B cell (primary cell): ENCODE data around the gene OR6C2. TPM values are rescaled to one million over a fixed set of nuclear protein-coding genes. Genes with fewer than 3 reads are reported as not detected.

Experiments used
- ATAC-seq: fragments of 200-7000 bp; cut with Tn5 transposase; one replicate; pipeline ENCODE4 v1.10.0; 2021; ENCODE audit warnings: low read depth, mild to moderate bottlenecking, moderate number of reproducible peaks, moderate library complexity
- CTCF ChIA-PET: fragments of 350-600 bp; sonication (Branson Sonifier 250); formaldehyde crosslinking; loops from one replicate; lab custom pipeline; 2021; ENCODE audit warnings: antibody characterized with exemption, inconsistent platforms; lab: Charles Lee
- POLR2A ChIA-PET: fragments of 350-600 bp; sonication (Branson Sonifier 250); formaldehyde crosslinking; loops from one replicate; lab custom pipeline; 2021; ENCODE audit warnings: antibody characterized with exemption; lab: Charles Lee
- DNase-seq: peaks from one replicate; pipeline ENCODE4 v3.0.0; 2013
- H2AFZ ChIP-seq: 2 replicates; pipeline ENCODE4 v1.6.1; 2012; ENCODE audit warnings: mild to moderate bottlenecking, low read depth, low read length; ENCODE audit not compliant: insufficient read depth, poor library complexity, severe bottlenecking
- H3K27ac ChIP-seq, 2 donors: 1 replicate in 1 of 2; 2 replicates in 1 of 2; pipeline ENCODE4 v1.5.1; 2012 to 2013; ENCODE audit warnings: low read length in 2 of 2, mild to moderate bottlenecking in 2 of 2, moderate library complexity in 1 of 2
- H3K27me3 ChIP-seq, 4 experiments: fragments of 200-600 bp in 1 of 4; sonication (generic) in 1 of 4; replicated peaks in 1 of 4; 1 replicate in 2 of 4; 2 replicates in 2 of 4; pipeline versions ENCODE4 v1.6.1 to v1.7.0; 2013 to 2016; ENCODE audit warnings: low read length in 3 of 4, mild to moderate bottlenecking in 2 of 4, mixed read lengths in 1 of 4, moderate library complexity in 1 of 4; ENCODE audit not compliant: insufficient read depth in 4 of 4, control insufficient read depth in 3 of 4; ENCODE audit errors: control extremely low read depth in 1 of 4
- H3K36me3 ChIP-seq, 2 experiments: replicated peaks in 1 of 2; 1 replicate in 1 of 2; 2 replicates in 1 of 2; pipeline versions ENCODE4 v1.6.1 to v1.7.1; 2013; ENCODE audit warnings: low read length in 1 of 2; ENCODE audit not compliant: insufficient read depth in 2 of 2, control insufficient read depth in 1 of 2; ENCODE audit errors: control extremely low read depth in 1 of 2, extremely low read depth in 1 of 2
- H3K4me1 ChIP-seq, 2 donors: fragments of 200-600 bp in 1 of 2; sonication (generic) in 1 of 2; 1 replicate in 1 of 2; 2 replicates in 1 of 2; pipeline versions ENCODE4 v1.5.1 to v1.6.1; 2013 to 2017; ENCODE audit warnings: low read length in 2 of 2; ENCODE audit not compliant: control insufficient read depth in 2 of 2, insufficient read depth in 2 of 2
- H3K4me2 ChIP-seq: replicated peaks from 2 replicates; pipeline ENCODE3; 2012; ENCODE audit warnings: mild to moderate bottlenecking, low read depth, low read length; ENCODE audit not compliant: poor library complexity, severe bottlenecking
- H3K4me3 ChIP-seq, 5 experiments: fragments of 200-600 bp in 1 of 5; sonication (generic) in 1 of 5; 1 replicate in 3 of 5; 2 replicates in 2 of 5; pipeline versions ENCODE4 v1.5.1 to v1.7.0; 2011 to 2016; ENCODE audit warnings: low read length in 4 of 5, mild to moderate bottlenecking in 4 of 5, low read depth in 2 of 5, control low read depth in 1 of 5, moderate library complexity in 1 of 5; ENCODE audit not compliant: insufficient read depth in 1 of 5; ENCODE audit errors: control extremely low read depth in 1 of 5, extremely low read depth in 1 of 5
- H3K79me2 ChIP-seq: fragments of 200-600 bp; sonication (generic); one replicate; pipeline ENCODE4 v1.6.0; 2016; ENCODE audit warnings: low read length; ENCODE audit not compliant: control insufficient read depth, insufficient read depth
- H3K9ac ChIP-seq: fragments of 200-600 bp; sonication (generic); 2 replicates; pipeline ENCODE4 v1.6.1; 2017; ENCODE audit warnings: mild to moderate bottlenecking, low read length, moderate library complexity
- H3K9me3 ChIP-seq, 3 donors: one replicate each; pipeline versions ENCODE4 v1.6.1 to v1.7.1; 2013; ENCODE audit warnings: low read length in 2 of 3; ENCODE audit not compliant: control insufficient read depth in 2 of 3, insufficient read depth in 1 of 3; ENCODE audit errors: control extremely low read depth in 1 of 3
- H4K20me1 ChIP-seq: 2 replicates; pipeline ENCODE4 v1.6.0; 2012; ENCODE audit warnings: mild to moderate bottlenecking, low read length; ENCODE audit not compliant: insufficient read depth, control insufficient read depth, poor library complexity, severe bottlenecking
- H3K27ac Mint-ChIP-seq: one replicate; pipeline ENCODE4 v1.8.0; 2021; ENCODE audit warnings: mixed read lengths
- H3K27me3 Mint-ChIP-seq: one replicate; pipeline ENCODE4 v1.8.0; 2021; ENCODE audit warnings: mixed read lengths
- H3K4me1 Mint-ChIP-seq: one replicate; pipeline ENCODE4 v1.8.0; 2021; ENCODE audit warnings: mixed read lengths
- H3K4me3 Mint-ChIP-seq: one replicate; pipeline ENCODE4 v1.8.0; 2021; ENCODE audit warnings: mixed read lengths
- H3K9me3 Mint-ChIP-seq: one replicate; pipeline ENCODE4 v1.8.0; 2022; ENCODE audit warnings: mixed read lengths; ENCODE audit not compliant: insufficient read depth
- CTCF ChIP-seq: fragments of 200-600 bp; IDR thresholded peaks from one replicate; pipeline ENCODE4 v1.8.0; 2022; ENCODE audit warnings: antibody characterized with exemption, mild to moderate bottlenecking
- EZH2 ChIP-seq: IDR thresholded peaks from 2 replicates; pipeline ENCODE4 v1.6.1; 2012; ENCODE audit warnings: borderline replicate concordance, low read depth, mild to moderate bottlenecking, moderate library complexity, low read length; ENCODE audit not compliant: insufficient read depth, poor library complexity, severe bottlenecking
- WGBS: methylation state at CpG from one replicate; pipeline ENCODE4 v1.1.5; 2013; ENCODE audit warnings: missing lambda C conversion rate; ENCODE audit not compliant: insufficient coverage; 5-methylcytosine and 5-hydroxymethylcytosine counted together
- intact Hi-C: fragments of 100-400 bp; cut with micrococcal nuclease; formaldehyde crosslinking; loops from one replicate; pipeline ENCODE4 v1.10.0; 2022
- polyA plus RNA-seq: library from polyadenylated mRNA; depleted of rRNA; stranded (reverse); fragments of >200 nt; gene quantifications from 2 replicates; pipeline ENCODE4 v1.2.3, GENCODE V29; 2012
- total RNA-seq, 2 donors: library from RNA; stranded (reverse); fragments of 120-200 nt in 1 of 2; gene quantifications; 1 replicate in 1 of 2; 2 replicates in 1 of 2; pipeline versions ENCODE4 v1.2.3 to v1.2.4, GENCODE V29; 2013 to 2022

OR6C2 gene
- total and polyA plus RNA-seq, 2 donors (not counting 1 experiment from before 2014, with no cell fraction given): not detected

- no peaks in the 10 kb centered on the region for H3K4me1 ChIP-seq
- H3K27me3 ChIP-seq: peaks cover 0 to 16% (median 5%) of the 10 kb centered on the region in 4 experiments
- no peak overlapping the region for H3K4me2 ChIP-seq
- no peak overlapping the region for H3K27ac Mint-ChIP-seq
- no peak for DNase-seq
- H4K20me1 ChIP-seq: no peaks in the 10 kb centered on the region
- H3K9ac ChIP-seq: no peak overlapping the region
- ChIA-PET POLR2A (no interaction called here), CTCF (no interaction called here)
- no peak overlapping the region for H2AFZ ChIP-seq
- intact Hi-C loops: no loop called here
- 100% methylated on average over 1 of the region's 1 CpG for whole genome bisulfite sequencing
- H3K4me3 ChIP-seq: no peak overlapping the region
- no peak overlapping the region for H3K4me3 Mint-ChIP-seq
- no peak for ATAC-seq
- no peak for TF ChIP-seq CTCF
- no peak for TF ChIP-seq EZH2
- H3K4me1 Mint-ChIP-seq: peaks cover 8% of the 10 kb centered on the region
- H3K27me3 Mint-ChIP-seq: peaks cover 47% of the 10 kb centered on the region
- H3K27ac ChIP-seq: no peak overlapping the region
- no peaks in the 10 kb centered on the region for H3K79me2 ChIP-seq
- peaks cover 0 to 1% (median 0%) of the 10 kb centered on the region in 3 donors for H3K9me3 ChIP-seq
- no peaks in the 10 kb centered on the region for H3K36me3 ChIP-seq
- H3K9me3 Mint-ChIP-seq: no peaks in the 10 kb centered on the region
Observed at GRCh38 chr12:55416961-55417360, 26.9 kb upstream of the OR6C2 start.

GRCh38 chr12:55420307-55420962, 23.4 kb upstream of the OR6C2 start:
- no peak overlapping the region for H3K4me3 Mint-ChIP-seq
- no peaks in the 10 kb centered on the region for H3K9me3 Mint-ChIP-seq
- 63% methylated on average over 1 of the region's 2 CpGs for WGBS
- Histone ChIP-seq H3K9me3 (peaks cover 0 to 1% (median 0%) of the 10 kb centered on the region in 3 donors), H3K4me1 (no peaks in the 10 kb centered on the region), H3K4me2 (no peak overlapping the region), H3K9ac (no peak overlapping the region), H3K27ac (no peak overlapping the region), H2AFZ (no peak overlapping the region), H3K27me3 (peaks cover 0 to 16% (median 5%) of the 10 kb centered on the region in 4 experiments), H3K4me3 (no peak overlapping the region), H4K20me1 (no peaks in the 10 kb centered on the region), H3K79me2 (no peaks in the 10 kb centered on the region), H3K36me3 (no peaks in the 10 kb centered on the region)
- ChIA-PET CTCF (no interaction called here), POLR2A (no interaction called here)
- no peak for ATAC-seq
- H3K27ac Mint-ChIP-seq: no peak overlapping the region
- intact Hi-C loops: no loop called here
- H3K4me1 Mint-ChIP-seq: peaks cover 3% of the 10 kb centered on the region
- TF ChIP-seq EZH2: no peak
- TF ChIP-seq CTCF: no peak
- no peak for DNase-seq
- H3K27me3 Mint-ChIP-seq: peaks cover 42% of the 10 kb centered on the region
